GM15510 (cell line): Measurements from ENCODE around the gene RNF151.

ENCODE experiments used
- POLR2A ChIP-seq: IDR thresholded peaks from 3 replicates; pipeline ENCODE4 v1.6.1; 2011; ENCODE audit warnings: borderline replicate concordance; ENCODE audit not compliant: insufficient read length; ENCODE audit errors: extremely low read depth

RNF151 gene

GRCh38 chr16:1932050-1933028, 34.3 kb upstream of the RNF151 start:
- TF ChIP-seq POLR2A: no peak

DNA sequence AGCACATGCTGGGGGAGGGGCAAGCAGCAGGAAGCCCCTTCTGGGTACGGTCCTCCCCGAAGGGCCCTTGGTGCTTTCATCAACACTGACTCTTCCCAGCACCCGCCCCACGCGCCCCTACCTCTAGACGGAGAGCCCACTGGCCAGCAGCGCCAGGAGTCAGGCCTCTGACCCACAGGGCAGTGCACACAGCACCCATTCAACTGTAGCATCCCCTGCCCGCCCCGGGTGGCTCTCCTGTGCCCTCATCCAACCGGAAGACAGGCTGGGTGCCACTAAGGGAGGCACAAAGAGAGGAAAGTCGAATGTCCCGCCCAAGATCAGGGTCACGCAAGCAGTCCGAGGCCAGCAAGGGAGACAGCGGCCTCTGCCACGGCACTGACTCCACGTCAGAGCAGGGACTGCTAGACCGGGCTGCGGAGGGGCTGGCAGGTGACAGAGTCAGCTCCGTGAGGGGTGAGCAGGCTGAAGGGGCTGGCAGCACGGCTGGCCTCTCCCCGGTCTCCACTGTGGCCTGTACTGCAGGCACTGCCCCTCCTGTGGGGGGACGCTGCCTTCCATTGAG, 33.5 kb upstream of the RNF151 start:
- no peak for TF ChIP-seq POLR2A

DNA sequence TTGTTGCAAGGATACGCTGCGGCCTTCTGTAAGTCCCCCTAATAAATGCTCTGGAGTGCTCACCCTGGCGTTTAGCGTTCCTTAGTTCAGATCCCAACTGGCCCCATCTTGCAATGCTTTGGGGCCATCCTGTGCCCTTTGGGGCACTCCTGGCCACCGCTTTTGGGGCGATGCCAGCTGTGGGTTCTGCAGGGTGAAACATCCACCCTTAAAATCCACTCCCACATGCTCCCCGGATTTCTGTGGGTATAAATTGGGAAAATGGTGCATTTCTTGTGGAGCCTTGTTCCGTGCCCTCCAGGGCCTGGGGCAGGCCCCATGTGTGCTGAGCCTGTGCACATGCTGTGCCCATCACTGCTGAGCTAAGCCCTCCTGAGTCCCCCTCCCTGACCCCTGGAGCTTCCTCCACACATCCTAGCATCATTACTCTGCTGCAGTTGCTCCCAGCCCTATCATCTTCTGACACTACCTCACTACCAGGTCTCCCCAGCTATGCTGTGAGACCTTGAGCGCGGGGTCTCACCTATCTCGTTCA, 29.6 kb upstream of the RNF151 start:
- TF ChIP-seq POLR2A: no peak

DNA sequence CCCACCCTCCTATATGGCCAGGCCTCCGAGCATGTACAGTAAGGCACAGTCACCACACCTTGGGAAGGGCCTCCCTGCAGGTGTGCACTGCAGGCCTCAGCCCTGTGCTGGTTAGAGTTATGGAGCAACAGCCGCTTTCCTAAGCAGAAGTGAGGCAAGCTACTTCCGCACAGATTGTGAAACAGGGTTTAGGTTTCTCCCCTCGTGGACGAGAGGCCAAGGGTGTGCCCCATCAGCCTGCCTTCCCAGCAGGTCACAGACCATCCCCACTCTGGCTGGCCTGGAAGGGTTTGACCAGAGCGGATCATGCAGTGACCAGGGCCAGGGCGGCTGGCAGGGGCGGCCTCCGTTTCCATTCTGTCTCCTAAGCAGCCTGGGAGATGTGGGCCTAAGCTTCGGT, 28.3 kb upstream of the RNF151 start:
- no peak for TF ChIP-seq POLR2A

GRCh38 chr16:1938910-1939309, 27.7 kb upstream of the RNF151 start:
- TF ChIP-seq POLR2A: no peak

DNA sequence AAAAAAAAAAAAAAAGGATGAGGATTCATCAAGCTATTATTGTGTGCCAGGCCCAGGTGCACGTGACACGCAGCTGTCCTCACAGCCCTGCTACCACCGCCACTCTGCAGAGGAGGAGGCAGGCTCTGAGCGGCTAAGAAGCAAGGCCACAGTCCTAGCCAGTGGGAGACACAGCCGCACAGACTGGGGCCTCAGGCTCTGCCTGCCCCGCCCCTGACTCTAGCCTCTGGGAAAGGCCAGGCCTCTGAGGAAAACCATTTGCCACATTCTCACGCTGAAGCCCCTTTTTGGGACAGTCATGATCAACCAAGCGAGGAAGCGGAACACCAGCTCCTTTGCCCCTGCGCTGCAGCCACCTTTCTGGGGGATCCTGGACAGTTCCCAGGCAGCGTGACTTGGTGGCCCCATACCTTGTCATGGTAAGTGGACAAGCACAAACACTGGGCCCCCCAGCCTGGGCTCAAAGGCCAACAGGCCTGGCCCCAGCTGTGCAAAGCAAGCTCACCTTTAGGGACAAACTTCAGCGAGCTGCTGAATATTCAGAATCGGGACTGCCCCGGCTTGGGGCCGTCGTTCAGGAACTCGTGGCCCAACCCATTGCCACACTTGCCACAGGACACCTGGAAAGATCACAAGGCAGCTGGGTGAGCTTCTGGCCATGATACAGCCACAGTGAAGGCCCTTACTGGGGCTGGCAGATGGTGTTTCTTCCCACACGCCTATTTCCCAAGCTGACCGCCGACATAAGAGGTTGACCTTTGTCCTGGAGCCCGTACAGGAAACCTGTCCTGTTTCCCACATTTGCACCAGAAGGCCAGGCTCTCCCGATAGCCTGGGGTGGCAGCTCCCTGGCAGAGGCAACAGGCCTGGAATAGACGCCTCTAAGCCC, 26.1 kb upstream of the RNF151 start:
- TF ChIP-seq POLR2A: no peak

DNA sequence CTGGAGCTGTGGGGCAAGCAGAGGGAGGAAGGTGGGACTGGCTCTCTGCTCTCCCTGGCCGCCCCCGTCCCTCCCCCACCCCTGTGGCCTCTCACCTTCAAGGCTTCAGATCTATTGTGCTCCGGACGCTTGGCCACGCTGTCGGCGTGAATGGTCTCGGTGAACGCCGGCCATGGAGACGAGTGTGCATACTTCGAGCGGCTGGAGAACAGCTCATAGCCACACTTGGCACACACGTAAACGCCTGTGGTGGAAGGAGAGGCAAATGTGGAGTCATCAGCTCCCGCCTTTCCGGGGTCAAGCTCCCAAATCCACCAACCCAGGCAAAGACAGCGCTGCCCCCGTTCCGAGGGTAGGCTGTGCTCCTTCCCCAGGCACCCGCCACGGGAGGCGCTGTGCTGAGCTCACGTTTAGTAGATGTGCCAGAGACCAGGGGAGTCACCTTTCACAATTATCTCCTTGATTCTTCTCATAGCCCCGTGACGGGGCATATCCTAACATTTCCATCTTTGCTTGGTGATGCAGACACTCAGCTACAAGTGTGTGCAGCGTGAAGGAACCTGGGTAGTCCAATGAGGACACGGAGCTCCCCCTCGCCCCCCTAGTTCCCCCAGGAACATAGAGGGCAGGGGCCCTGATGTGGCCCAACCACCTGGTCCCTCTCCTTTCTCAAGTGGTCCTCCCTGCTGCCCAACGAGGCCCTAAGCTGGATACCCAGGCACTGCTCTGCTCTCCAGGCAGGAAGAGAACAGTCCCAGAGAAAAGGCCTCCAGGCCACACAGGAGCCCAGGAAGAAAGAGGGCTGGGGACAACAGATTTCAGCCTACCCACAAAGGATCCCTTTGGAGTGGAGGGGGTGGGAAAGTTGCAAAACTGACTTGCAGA, 25.3 kb upstream of the RNF151 start:
- TF ChIP-seq POLR2A: no peak

DNA sequence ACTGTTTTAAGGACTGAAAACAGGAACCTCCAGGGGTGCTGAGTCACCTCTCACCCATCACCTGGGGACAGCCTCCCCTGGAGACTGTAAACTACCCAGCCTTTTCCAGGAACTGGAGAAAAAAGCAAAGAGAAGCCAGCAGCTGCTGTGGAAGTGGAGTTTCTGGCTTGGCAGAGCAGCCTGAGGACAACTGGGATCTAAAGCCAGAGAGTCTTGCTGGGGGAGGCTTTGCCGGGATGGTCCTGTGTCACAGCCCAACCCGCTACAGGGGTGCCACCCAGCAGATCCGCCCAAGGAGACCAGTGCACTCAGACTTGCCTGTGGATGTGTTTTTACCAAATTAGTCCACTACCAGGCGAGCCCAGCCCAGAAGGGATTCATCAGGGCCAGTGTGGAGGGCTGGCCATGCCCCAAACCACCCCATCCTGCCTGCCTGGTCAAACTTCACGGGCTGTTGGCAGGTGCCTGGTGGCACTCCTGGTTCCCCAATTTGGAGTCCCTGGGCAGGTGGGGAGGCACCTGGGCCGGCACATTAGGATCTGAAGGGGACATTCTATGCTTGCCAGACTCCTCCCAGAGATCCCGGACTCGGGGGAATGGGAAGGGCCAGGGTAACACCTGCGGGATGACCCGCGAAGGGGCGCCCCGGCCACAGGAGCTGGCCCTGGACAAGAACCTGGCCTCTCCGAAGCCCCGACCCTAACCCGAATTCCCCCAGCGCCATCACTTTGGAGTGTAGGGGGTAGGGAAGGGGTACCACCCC, 24.4 kb upstream of the RNF151 start:
- TF ChIP-seq POLR2A: no peak

DNA sequence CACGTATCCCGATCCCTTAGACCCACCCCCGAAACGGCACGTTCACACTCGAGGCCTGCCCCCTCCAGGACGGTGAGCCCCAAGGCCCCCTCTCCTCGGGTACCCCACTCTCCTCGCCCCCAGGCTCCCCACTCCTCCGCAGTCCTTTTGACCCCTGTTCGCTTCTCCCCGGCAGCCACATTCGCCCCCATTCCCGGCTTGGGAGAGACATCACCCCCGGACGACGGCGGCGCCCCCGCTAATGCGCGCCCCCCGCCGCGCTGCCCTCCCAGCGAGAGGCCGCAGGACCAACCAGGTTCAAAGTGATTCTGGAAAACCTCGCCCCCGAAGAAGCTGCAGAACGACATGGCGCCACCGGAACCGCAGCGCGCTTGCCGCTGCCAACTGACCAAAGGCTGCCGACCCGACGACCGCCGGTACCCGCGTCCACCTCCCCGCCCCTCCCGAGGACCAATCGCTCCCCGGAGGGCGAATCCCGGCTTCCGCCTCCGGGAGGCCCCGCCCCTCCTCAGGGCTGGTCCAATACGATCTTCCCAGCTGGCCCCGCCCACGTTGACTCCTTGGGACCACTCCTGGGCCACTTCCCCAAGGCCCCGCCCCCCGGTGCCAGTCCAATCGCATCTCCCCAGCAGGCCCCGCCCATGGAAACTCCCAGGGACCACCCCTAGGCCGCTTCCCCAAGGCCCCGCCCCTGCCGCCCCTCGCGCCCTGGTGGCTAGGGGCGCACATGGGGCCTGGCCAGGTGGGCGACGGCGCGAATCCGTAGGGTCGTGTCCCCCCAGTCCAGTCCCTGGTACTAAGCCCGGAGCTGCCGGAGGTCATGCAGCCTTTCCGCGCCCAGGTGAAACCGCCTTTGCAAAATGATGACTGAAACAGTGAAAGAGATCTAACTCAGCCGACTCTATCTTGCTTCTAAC, 23.6 kb upstream of the RNF151 start, which contains the start of gene MSRB1:
TSS of gene MSRB1 (minus strand) at position 390 of the 917 bp plus-strand sequence. CDS start at position 347, 43 bp downstream.
- peak; percentile 82 for TF ChIP-seq POLR2A

DNA sequence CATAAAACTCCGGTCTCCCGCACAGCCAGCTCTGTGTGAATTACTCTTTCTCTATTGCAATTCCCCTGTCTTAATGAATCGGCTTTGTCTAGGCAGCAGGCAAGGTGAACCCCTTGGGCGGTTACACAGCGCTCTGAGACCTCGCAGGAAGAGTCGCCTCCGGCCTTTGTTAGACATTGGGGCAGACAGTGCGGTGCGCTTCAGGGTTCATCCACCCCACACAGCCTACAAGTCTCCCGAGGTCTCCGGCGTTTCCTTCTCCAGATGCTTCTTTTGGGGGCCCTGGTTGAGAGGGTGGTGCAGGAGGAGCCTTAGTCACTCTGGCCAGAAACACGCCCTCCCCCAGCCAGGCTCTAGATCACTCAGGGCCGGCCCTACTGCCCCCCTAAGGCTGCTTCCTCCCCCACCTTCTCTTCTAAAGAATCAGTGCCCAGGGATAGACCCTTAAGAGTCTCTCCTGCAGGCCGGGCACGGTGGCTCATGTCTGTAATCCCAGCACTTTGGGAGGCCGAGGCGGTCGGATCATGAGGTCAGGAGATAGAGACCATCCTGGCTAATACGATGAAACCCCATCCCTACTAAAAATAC, 21.9 kb upstream of the RNF151 start:
- TF ChIP-seq POLR2A: no peak

DNA sequence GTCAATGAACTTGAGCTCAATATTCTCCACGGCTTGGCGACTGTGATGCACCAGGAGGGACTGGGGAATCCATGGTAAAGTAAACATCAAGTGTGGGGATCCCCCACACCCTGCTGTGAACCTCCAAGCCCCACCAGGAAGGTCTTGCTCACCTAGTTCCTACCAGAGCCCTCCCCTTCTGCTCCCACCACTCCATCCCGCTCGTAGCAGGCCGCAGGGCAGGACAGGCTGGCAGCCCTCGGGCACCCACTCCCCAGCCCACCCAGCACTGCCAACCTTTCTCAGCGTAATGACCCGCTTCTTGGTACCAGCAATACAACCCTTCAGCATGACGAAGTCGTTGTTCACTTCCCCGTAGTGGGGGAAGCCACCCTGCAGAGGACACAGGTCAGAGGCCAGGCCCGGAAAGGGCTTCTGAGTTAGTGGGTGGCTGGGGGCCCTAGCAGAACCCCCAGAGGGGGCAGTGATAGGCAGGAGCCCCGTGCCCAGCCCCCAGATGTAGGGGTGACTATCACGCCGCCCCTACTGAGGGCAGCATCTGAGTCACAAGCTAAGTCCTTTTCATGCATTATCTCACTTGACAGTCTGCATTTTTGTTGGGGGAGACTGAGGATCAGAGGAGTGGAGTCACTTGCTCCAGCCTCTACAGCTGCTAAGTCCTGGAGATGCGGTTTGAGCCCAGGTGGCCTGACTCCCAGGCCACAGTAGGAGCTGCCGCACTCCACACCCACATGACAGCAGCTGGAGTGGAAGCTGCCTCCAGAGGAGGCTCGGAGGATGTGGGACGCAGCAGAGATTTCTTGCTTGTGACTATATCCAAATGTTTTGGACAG, 20.9 kb upstream of the RNF151 start:
- no peak for TF ChIP-seq POLR2A
